ENCODE data around the gene GOLGA6L2. TPM values are rescaled to one million over a fixed set of nuclear protein-coding genes. Genes with fewer than 3 reads are reported as not detected.

Gene GOLGA6L2
- polyA plus RNA-seq (2012; ENCODE audit: insufficient read depth, insufficient read length), result not detected

DNA sequence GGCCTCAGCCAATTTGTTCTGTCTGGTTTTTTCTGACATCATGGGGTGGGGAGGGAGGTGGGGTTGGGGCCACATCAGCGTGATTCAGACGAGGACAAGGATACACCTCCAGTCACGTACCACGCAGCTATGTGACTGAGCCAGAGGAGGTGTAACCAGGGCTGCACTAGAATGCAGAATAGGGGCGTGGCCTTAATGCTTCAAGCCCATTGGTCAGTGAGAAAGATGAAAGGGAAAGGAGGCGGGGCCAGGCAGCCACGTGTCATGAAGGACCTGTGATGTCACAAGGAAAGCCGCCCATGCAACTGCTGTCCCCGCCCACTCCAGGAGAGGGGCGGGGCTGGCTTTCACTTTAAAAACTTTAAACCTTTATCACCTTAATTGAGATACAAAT, at the start of gene GOLGA6L2:
TSS of gene GOLGA6L2 (minus strand) at position 137 of the 394 bp plus-strand sequence. CDS start at position 75, 62 bp downstream.
- peak; percentile 42 for DNase-seq (ENCODE audit: low read depth, low spot score)
- H3K4me3 ChIP-seq (ENCODE audit: low read length), result no peak within 1 kb of the TSS

DNA sequence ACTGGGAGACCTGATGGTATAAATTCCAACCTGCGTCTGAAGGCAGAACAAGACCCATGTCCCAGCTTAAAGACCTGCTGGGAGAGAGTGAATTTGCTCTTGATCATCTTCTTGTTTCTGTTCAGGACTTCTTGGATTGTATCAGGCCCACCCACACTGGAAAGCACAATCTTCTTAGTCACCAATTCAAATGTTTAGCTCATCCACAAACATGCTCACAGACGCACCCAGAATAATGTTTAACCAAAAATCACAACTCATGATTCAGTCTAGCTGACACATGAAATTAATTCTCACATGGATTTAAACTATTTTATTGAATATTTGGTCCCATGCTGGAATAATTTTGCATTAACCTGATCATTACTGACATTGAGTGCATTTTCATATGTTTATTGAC, 37.8 kb upstream of the GOLGA6L2 start:
- H3K4me3 ChIP-seq (ENCODE audit: low read length), result no peak overlapping the region
- no peak for DNase-seq (ENCODE audit: low read depth, low spot score)

DNA sequence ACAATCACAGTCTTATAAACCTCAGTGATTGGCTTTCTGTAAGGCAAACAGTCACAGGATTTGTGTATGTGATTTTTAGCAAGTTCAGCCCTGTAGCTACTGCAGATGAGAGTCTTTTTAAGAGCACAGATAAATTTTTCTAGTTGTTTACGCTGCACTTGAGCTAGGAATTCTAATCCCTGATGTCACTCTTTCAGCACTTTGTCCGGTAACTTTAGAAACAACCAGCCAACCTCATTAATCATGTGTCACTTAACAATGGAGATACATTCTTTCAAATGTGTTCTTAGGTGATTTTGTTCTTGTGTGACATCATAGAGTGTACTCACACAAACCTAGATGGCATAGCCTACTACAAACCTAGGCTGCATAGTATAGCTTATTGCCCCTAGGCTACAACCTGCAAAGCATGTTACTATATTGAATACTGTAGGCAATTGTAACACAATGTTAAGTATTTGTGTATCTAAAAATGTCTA, 36.8 kb upstream of the GOLGA6L2 start:
- no peak overlapping the region for H3K4me3 ChIP-seq (ENCODE audit: low read length)
- DNase-seq (ENCODE audit: low read depth, low spot score), result no peak

GRCh38 chr15:23482764-23483489, 35.9 kb upstream of the GOLGA6L2 start:
- no peak overlapping the region for H3K4me3 ChIP-seq (ENCODE audit: low read length)
- no peak for DNase-seq (ENCODE audit: low read depth, low spot score)

DNA sequence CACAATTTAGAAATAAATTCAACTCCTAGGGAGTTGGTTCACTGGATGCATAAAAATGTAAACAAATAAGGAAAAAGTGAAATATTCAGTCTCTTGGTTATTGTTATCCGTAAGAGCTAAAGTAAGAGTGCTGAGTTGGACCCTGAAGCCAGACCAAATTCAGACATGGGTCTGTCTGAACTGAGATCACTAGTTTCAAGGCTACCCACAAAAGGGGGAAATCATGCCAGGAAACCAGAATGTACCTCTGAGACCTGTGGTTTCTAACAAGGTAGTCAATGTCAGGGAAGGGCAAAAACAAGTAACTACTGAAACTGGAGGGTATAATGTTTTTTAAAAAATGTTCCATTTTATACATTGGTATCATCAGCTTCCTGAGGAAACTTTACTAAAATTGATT, 35.2 kb upstream of the GOLGA6L2 start:
- no peak for DNase-seq (ENCODE audit: low read depth, low spot score)
- no peak overlapping the region for H3K4me3 ChIP-seq (ENCODE audit: low read length)

- no peak overlapping the region for H3K4me3 ChIP-seq (ENCODE audit: low read length)
- DNase-seq (ENCODE audit: low read depth, low spot score), result no peak
Measured at GRCh38 chr15:23477920-23478319, 30.9 kb upstream of the GOLGA6L2 start.

GRCh38 chr15:23472678-23473077, 25.6 kb upstream of the GOLGA6L2 start:
- DNase-seq (ENCODE audit: low read depth, low spot score), result no peak
- no peak overlapping the region for H3K4me3 ChIP-seq (ENCODE audit: low read length)

- no peak for DNase-seq (ENCODE audit: low read depth, low spot score)
- H3K4me3 ChIP-seq (ENCODE audit: low read length), result no peak overlapping the region
Measured at GRCh38 chr15:23472033-23472432, 25.0 kb upstream of the GOLGA6L2 start.

- H3K4me3 ChIP-seq (ENCODE audit: low read length), result no peak overlapping the region
- DNase-seq (ENCODE audit: low read depth, low spot score), result peak; percentile 11
Measured at GRCh38 chr15:23467110-23467600, 20.1 kb upstream of the GOLGA6L2 start.

GRCh38 chr15:23457890-23458289, 10.8 kb upstream of the GOLGA6L2 start:
- H3K4me3 ChIP-seq (ENCODE audit: low read length), result no peak overlapping the region
- no peak for DNase-seq (ENCODE audit: low read depth, low spot score)

DNA sequence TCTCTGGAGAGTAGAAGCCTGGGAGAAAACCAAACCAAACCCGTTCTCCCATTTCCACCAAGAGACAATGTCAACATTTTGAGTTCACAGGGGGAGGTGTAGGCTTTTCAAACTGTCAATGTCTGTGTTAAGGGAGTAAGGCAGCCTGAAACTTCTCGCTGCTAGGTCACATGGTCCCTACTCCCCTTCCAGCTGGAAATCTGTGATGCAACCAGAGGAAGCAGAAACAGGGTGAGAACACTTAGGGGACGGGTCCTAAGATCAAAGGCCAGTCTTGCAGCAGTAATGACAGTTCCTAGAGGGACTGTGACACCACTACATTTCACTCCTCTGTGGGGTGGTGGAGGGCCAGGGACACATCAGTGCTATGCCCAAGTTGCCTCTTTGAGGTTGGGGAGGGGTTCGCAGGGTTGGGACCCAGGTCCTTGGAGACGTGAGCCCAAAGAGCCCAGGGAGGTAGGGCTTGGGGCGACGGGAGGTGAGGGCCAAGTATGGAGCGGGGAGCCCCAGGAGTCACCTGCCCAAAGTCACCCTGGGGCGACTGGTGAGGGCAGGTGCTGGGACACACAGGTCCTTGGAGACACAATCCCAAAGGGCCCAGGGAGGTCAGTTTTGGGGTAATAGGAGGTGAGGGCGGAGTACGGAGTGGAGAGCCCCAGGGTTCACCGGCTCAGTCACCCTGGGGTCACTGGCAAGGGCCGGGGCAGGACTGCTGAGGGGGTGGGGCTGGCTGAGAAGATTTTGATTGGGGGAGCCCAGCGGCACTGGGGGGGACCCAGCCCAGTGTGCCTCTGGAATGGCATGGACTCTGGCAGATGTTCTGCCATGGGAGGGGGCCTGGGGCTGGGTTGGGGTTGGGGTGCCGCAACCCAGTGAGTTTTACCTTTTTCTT, 582 bp downstream of the GOLGA6L2 start:
- H3K4me3 ChIP-seq (ENCODE audit: low read length), result no peak overlapping the region
- DNase-seq (ENCODE audit: low read depth, low spot score), result no peak

- H3K4me3 ChIP-seq (ENCODE audit: low read length), result no peak overlapping the region
- no peak for DNase-seq (ENCODE audit: low read depth, low spot score)
Measured at GRCh38 chr15:23444269-23444668, 2.8 kb downstream of the GOLGA6L2 start.

- no peak for DNase-seq (ENCODE audit: low read depth, low spot score)
- no peak overlapping the region for H3K4me3 ChIP-seq (ENCODE audit: low read length)
Measured at GRCh38 chr15:23441204-23441603, 5.8 kb downstream of the GOLGA6L2 start.

DNA sequence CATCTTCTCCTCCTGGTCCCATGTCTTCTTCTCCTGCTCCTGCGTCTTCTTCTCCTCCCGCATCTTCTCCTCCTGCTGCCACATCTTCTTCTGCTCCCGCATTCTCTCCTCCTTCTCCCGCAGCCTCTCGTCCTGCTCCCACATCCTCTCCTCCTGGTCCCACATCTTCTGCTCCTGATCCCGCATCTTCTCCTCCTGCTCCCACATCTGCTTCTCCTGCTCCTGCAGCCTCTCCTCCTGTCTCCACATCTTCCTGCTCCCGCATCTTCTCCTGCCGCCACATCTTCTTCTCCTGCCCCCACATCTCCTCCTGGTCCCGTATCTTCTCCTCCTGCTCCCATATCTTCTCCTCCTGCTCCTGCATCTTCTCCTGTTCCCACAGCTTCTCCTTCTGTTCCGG, 6.4 kb downstream of the GOLGA6L2 start:
- no peak overlapping the region for H3K4me3 ChIP-seq (ENCODE audit: low read length)
- no peak for DNase-seq (ENCODE audit: low read depth, low spot score)

DNA sequence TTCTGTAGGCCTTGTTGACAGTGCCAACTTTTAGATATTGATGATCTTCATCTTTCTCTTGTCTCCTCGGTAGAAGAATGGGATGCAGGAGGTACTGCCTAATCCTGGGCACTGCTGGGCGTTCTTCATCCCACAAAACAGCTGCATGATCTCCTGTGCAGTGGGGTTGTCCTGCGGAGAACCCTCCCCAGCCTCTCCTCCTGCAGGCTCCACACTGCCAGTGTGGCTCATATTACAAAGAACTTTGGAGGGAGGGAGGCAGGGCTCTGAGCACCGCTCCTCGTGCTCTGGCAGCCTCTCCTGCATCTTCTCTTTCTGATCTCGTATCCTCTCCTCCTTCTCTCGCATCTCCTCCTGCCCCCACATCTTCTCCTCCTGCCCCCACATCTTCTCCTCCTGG, 7.5 kb downstream of the GOLGA6L2 start:
- DNase-seq (ENCODE audit: low read depth, low spot score), result no peak
- no peak overlapping the region for H3K4me3 ChIP-seq (ENCODE audit: low read length)

DNA sequence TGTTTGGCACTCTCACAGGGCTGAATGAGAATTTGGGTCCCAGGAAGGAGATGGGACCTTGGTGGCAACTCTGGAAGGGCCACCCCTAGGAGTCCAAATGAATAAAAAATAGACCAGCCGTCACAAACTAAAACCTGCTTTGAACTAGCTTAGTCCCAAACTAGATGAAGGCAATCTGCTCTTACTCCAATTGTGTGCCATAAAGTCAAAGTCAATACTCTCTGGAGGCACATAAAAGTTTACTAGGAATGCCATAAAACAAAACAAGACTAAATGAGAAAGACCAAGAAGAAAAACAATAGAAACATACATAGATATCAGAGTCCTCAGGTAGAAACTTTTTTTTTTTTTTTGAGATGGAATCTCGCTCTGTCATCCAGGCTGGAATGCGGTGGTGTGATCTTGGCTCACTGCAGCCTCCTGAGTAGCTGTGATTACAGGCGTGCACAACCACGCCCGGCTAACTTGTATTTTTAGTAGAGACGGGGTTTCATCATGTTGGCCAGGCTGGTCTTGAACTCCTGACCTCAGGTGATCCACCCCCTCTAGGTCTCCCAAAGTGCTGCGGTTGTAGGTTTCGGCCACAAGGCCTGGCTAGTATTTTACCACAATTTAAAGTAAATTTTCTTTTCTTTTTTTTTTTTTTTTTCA, 8.1 kb downstream of the GOLGA6L2 start:
- no peak overlapping the region for H3K4me3 ChIP-seq (ENCODE audit: low read length)

DNA sequence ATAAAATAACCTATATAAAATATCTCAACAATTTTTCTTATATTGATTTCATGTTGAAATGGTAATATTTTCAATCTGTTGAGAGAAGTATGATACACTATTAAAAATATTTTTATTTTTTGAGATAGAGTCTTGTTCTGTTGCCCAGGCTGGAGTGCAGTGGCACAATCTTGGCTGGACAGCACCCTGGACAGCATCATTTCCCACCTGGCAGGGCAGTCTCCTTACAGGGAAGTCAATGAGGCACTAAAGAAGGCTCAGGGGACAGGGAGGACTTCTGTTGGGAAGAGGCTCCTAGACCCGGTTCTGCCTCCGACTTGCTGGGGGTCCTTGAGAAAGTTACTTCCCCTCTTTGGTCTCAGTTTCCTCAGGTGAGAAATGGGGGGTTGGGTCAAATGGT, 9.4 kb downstream of the GOLGA6L2 start:
- H3K4me3 ChIP-seq (ENCODE audit: low read length), result no peak overlapping the region
- no peak for DNase-seq (ENCODE audit: low read depth, low spot score)

More for the DNA sequence above, 8.1 kb downstream of the GOLGA6L2 start:
- DNase-seq (ENCODE audit: low read depth, low spot score), result no peak

- no peak for DNase-seq (ENCODE audit: low read depth, low spot score)
- no peak overlapping the region for H3K4me3 ChIP-seq (ENCODE audit: low read length)
Measured at GRCh38 chr15:23437146-23437545, 9.9 kb downstream of the GOLGA6L2 start.

DNA sequence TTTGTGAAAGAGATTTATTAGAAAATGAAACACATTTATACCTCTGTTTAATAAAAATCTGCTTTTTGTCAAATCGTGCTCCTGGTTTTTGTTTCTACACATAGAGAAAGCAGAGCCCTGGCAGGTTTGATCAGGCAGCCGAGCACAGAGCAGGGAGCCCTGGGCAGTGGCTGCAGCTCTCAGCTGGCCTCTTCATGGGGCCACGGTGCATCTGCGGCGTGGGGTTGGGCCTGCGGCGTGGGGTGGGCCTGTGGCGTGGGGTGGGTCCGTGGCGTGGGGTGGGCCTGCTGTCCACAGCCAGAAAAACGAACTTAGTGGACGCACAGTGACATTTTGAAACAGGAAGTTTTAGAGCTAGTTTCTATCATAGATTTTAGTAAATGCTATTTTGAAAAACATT, 10.6 kb downstream of the GOLGA6L2 start:
- no peak for DNase-seq (ENCODE audit: low read depth, low spot score)
- H3K4me3 ChIP-seq (ENCODE audit: low read length), result no peak overlapping the region
